ENCODE measurements around the gene KCNQ1OT1.

DNA sequence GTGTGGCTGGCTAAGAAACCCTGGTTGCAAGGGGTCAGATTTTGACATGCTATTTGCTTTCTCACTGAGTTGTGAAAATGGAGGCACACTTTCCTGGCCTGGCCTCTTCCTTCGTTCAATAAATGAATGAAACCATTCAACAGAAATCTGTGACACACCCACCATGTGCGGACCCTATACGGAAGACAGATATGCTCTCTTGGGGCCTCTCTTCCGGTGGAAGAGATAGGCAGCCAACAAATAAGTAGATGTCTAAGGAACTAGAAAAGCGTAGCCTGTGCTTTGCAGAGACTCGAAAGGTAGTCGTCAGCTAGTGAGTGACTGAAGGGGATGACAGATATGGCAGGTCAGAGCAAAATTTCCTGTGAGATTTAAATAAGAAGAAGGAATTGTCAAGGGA is 5.3 kb downstream of the KCNQ1OT1 start:
- TF ChIP-seq, protein P1, sequence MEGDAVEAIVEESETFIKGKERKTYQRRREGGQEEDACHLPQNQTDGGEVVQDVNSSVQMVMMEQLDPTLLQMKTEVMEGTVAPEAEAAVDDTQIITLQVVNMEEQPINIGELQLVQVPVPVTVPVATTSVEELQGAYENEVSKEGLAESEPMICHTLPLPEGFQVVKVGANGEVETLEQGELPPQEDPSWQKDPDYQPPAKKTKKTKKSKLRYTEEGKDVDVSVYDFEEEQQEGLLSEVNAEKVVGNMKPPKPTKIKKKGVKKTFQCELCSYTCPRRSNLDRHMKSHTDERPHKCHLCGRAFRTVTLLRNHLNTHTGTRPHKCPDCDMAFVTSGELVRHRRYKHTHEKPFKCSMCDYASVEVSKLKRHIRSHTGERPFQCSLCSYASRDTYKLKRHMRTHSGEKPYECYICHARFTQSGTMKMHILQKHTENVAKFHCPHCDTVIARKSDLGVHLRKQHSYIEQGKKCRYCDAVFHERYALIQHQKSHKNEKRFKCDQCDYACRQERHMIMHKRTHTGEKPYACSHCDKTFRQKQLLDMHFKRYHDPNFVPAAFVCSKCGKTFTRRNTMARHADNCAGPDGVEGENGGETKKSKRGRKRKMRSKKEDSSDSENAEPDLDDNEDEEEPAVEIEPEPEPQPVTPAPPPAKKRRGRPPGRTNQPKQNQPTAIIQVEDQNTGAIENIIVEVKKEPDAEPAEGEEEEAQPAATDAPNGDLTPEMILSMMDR (IDR thresholded peaks at IDR 0.05), result no peak
- TF ChIP-seq EZH2 (IDR thresholded peaks at IDR 0.05), result no peak
